ENCODE measurements around the gene SNX32.

GRCh38 chr11:65868907-65869306, 35.1 kb downstream of the SNX32 start:
- TF ChIP-seq GATA2 (IDR thresholded peaks at IDR 0.05; ENCODE audit: low read depth, low read length) (no peak), GATA3 (IDR thresholded peaks at IDR 0.05; ENCODE audit: low read depth, low read length) (no peak)
